ENCODE results near the gene HIVEP1.
A peak's percentile ranks its signal among the peaks of the same experiment; 100 is the strongest.
"Not testable (repeated sequence)": the region's sequence is repeated elsewhere in the genome, so short reads cannot be mapped to it uniquely, and the experiment has no call there.

Gene HIVEP1

DNA sequence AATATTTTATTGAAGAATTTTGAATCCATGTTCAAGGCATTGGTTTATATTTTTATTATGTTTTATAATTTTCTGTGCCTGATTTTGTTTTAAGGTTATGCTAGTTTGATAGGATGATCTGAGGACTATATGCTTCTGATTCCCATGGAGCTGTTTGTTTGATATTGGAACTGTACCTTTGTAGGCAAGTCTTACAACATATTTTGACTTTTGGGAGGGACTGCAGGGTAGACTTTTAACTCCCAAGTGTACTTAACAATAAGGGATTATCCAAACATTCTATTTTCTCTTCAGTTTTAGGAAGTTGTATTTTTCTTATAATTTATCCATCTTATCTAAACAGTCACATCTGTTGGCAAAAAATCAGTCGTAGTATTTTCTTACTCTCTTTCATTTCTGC, 82.6 kb downstream of the HIVEP1 start:
- no peak for DNase-seq

- DNase-seq, result no peak
Observed at GRCh38 chr6:12096342-12096741, 84.2 kb downstream of the HIVEP1 start.

- DNase-seq, result no peak
Observed at GRCh38 chr6:12097791-12098190, 85.7 kb downstream of the HIVEP1 start.

DNA sequence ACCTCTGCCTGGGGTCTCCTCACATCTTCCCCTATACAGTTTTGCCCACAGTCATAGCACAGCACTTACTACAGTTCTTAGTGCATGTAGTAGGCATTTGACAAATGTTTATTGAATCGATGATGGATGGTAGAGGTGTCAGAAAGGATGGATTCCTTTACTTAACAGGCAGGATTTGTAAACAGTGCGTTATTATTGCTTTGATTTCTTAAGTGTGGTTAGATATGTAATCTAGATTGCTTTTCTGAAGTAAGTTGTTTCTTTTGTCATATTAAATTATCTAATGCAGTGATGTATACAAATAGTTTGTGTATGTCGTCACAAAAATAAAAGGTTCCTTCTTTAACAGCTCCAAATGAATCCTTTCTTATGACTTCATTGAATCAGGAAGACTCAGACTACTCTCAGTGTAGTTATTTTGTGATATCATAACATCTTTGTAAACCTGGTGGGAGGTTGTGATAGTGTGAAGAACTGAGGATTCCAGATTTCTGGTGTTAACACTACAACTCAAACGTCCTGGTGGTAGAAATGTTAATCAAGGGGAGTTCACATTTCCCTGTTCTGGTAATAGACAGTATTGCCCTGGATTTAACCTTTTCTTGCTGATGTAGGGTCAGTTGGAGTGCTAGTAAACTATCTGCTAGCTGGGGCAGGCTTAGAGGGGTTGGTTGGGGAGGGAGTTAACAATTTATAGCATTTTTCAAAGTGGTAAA, 87.7 kb downstream of the HIVEP1 start:
- DNase-seq, result no peak

- DNase-seq, result no peak
Observed at GRCh38 chr6:12101048-12101447, 88.9 kb downstream of the HIVEP1 start.

DNA sequence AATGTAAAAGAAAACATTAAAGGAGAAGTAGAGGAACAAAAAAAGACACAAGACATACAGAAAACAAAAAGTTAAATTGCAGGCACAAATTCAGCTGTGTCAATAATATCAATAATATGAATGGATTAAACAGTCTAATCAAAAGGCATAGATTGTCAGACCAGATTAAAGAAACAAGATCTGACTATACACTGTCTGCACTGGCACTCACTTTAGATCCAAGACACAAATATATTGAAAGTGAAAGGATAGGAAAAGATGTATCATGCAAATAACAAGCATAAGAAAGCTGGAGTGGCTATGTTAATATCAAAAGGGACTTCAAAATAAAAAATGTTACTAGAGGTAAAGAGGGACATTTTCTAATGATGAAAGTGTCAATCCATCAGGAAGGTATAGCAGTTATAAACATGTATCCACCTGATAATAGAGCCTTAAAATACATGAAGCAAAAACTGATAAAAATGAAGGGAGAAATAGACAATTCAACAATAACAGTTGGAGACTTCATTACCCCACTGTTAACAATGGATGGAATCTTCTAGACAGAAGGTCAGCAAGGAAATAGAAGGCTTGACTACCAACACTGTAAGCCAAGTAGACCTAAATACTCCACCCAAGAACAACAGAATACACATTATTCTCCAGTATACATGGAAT, 89.7 kb downstream of the HIVEP1 start:
- DNase-seq, result no peak

- DNase-seq, result no peak
Observed at GRCh38 chr6:12102350-12102749, 90.2 kb downstream of the HIVEP1 start.

DNA sequence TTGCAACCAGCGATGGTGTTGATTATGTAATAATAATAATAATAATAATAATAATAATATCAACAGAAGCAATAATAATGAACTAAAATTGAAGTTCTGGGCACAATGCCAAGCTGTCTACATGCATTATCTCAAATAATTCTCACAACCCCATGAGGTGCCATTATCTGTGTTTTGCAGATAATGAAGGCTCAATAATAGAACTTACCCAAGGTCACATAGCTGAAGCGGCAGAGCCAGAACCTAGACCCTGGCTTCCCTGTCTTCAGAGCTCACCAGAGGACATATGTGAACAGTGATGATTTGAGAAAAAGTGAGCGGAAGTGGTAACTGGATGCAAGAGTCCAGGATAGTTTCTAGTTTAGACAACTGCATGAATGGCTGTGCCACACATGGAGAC, 91.0 kb downstream of the HIVEP1 start:
- DNase-seq, result peak; percentile 39

DNA sequence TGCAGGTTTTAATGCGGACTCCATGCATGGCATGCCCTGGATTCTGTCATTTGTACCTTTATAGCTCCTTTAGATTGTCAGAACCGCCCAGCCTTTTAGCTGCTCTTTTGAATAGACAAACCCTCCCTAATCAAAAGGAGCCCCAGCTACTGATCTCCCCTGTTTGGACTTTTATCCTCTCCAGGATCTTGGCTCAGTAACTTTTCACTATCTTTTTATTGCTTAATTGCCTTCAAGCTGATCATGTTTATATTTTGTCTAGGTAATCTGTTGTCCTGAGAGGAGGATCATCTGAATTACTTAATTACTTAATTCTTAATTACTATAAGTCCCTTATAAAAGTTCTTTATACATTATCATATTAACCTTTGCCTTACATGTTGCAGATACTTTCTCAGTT, 93.2 kb downstream of the HIVEP1 start:
- DNase-seq, result no peak

GRCh38 chr6:12108376-12108775, 96.3 kb downstream of the HIVEP1 start:
- not testable (repeated sequence) for DNase-seq

DNA sequence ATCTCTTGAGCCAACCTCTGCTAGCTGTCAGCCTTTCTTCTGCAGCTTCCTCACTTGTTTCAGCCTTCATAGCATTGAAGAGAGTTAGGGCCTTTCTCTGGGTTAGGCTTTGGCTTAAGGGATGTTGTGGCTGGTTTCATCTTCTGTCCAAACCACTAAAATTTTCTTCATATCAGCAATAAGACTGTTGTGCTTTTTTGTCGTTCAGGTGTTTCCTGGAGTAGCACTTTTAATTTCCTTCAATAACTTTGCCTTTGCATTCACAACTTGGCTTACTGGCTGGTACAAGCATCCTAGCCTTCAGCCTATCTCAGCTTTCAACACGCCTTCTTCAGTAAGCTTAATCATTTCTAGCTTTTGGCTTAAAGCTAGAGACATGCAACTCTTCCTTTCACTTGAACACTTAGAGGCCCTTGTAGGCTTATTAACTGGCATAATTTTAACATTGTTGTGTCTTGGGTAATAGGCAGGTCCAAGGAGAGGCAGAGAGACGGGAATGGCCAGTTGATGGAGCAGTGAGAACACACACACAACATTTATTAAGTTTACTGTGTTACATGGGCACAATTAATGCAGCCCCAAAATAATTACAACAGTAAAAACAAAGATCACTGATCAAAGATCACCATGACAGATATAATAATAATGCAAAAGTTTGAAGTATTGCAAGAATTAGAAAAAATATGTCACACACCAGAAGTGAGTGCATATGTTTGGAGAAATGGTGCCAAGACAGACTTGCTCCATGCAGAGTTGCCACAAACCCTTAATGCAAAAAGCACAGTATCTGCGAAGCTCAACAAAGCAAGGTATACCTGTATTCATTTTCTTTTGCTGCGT, 98.6 kb downstream of the HIVEP1 start:
- no peak for DNase-seq

DNA sequence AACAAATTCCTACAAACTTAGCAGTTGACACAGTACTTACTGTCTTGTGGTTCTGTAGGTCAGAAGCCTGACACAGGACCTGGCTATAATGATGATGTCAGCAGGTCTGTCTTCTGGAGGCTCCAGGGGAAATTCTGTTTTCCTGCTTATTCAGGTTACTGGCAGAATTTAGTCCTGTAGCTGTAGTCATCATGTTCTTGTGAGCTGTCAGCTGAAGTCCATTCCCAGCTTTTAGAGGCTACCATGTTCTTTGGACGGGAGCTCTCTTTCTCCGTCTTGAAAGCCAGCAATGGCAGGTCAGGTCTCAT, 99.2 kb downstream of the HIVEP1 start:
- DNase-seq, result no peak

GRCh38 chr6:12112540-12113189, 100.6 kb downstream of the HIVEP1 start:
- DNase-seq, result no peak

DNA sequence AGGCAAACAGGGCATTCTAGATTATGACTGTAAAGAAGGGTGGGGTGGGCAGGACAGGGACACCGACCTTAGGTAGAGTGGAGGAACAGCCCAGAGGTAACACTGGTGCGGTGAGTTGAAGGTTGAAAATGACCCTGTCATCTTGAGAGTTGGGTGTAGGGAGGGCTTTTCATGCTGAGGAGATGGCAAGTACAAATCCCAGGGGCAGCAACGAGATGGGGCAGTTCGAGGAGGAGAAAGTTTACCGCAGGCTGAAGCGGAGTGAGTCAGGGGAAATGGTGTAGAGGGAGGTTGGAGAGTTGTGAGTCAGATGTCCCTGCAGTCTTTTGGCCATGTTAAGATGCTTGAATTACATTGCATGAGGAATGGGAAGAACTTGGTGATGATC, 101.1 kb downstream of the HIVEP1 start:
- no peak for DNase-seq

DNA sequence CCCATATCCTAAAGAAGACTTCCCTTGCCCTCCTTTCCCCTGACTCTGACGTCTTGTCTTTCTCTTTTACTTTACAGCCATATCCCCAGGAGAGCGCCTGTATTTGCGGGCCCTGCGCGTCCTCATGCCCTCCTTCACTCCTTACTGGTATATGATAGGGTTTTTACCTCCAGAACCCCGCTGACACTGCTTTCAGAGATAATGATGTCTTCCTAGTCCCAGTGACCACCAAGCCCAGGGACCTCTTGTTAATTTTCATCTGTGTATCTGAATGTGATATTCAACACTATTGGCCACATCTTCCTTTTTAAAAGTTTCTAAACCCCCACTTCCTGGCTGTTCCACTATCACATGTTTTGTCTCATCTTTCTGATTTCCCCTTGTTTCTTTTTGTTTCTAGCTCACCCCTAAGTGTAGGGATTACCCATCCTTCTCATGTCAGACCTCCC, 102.0 kb downstream of the HIVEP1 start:
- DNase-seq, result no peak

DNA sequence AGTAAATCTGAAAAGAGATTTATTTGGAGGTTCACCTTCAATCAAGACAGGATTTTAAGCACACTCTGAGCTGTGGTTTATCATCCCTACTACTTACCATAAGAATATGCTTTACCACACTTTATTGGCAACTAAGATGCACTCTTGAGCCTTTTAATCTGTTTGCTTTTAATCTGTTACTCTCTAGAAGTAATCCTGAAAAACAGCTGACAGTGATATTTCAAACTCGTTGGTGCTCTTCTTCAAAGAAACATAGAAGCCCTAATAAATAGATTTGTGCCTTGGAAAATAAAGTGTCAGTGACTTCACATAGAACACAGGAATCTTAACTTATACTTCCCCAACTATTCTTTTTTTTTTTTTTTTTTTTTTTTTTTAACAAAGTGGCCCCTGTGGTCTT, 102.9 kb downstream of the HIVEP1 start:
- no peak for DNase-seq

DNA sequence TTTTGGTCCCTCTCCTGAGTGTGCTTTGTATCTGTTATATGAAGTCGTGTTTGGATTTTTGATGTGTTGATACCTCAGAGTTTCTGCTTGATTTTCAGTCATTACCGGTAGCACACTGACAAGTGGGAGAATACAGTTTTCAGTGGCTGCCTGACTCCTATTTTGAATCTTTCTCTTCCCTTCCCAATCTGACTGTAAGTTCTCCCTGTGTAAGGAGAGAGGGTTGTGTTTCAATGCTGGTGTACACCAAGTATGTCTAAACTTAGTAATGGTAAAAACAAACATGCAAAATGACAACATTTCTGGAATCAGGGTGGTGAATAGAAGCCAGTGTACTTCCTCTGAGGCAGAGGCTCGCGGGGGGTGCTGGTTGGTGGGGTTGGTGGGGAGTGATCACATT, 103.4 kb downstream of the HIVEP1 start:
- DNase-seq, result no peak

DNA sequence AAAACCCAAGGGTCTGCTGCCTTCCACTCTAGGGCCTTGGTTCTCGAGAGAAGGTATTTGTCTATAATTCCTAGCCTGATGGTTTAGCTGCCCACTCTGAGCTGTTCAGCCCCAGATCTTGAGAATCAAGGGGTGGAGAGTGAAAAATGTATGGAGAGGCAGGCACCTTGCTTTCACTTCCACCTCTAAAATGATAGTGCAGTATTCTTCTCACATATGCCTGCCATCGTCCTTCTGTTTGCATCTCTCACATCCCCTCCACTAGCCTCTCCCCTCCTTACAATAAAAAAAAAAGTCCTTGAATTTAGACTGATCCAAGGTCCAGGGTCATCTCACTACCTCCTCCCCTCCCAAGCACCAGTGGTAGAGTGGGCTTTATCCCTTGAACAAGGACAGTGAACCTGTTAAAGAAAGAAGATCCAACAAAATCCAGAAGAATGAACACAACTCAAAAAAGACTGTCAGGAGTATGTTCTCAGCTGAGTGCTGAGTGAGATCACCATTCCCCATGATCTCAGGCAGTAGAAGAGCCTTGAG, 104.2 kb downstream of the HIVEP1 start:
- no peak for DNase-seq

- DNase-seq, result no peak
Observed at GRCh38 chr6:12116978-12117377, 104.9 kb downstream of the HIVEP1 start.

- DNase-seq, result no peak
Observed at GRCh38 chr6:12118607-12119006, 106.5 kb downstream of the HIVEP1 start.

DNA sequence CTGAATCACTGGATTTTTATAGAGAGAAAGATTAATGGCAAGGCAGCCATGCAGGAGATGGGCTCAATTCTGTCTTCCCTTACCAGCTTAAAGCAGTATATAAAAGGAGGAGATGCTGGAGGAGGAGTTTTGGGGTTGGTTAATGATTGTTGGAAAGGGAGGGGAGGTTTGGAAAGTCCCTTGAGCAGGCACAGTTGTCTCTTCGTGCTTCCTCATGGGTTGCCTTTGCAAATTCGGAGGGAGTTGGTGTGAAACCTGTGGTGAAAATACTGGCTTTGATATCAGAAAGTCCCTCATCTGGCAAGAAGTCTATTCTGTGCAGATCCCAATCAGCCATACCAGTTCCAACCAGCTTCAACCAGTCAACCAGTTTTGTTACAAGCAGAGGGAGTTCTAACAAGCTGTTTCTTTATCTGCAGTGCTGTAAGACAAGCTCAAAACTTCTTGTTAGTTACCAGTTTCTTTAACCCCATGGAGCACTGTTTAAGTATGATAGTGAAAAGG, 107.0 kb downstream of the HIVEP1 start:
- no peak for DNase-seq

DNA sequence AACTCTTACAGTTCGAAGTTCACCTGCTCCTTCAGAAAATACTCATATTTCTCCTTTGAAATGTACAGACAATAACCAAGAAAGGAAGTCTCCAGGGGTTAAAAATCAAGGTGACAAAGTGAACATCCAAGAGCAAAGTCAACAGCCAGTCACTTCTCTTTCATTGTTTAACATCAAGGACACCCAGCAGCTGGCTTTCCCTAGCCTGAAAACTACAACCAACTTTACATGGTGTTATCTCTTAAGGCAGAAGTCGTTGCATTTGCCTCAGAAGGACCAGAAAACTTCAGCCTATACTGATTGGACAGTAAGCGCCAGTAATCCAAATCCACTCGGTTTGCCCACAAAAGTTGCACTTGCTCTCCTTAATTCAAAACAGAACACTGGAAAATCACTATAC, 113.3 kb downstream of the HIVEP1 start:
- no peak for DNase-seq

- DNase-seq, result no peak
Observed at GRCh38 chr6:12126051-12126450, 113.9 kb downstream of the HIVEP1 start.
